Measurements from ENCODE around the gene HACD1.
A peak's percentile ranks its signal among the peaks of the same experiment; 100 is the strongest.

HACD1 gene

DNA sequence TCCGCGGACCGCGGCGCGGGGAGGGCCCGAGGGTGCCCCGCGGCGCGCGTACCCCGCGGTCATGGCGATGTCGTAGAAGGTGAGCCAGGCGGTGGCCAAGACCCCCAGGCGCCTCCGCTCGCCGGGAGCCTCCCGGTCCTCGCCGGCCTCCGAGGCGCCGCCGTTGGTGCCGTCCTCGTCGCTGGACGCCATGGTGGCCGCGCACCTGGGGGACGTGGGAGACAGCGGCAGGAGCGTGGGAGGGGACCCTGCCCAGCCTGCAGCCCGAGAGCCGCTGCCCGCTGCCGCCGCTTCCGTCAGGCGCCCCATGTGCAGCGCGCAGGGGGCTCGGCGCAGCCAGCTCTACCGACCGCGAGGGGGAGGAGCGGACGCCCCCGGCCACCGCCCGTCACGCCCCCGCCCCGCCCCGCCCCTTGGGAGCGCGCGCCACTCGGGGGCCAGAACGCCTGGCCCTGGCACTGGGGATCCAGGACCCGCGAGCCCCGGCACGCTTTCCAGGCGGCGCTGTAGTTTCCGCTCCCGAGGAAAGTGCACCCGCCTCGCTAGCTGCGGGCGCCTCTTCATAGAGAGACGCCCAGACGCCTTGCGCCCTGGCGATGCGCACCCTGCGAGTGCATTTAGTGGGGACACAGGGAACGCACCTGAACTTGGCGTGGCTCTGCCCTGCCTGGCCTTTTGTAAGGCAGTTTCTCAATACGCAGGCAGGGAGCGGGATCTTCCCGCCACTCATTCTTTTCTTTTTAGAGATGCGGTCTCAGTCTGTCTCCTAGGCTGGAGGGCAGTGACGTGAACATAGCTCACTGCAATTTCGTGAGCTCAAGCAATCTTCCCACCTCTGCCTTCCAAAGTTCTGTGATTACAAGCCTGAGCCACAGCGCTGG lies at the start of gene HACD1:
Gene HACD1 (minus strand): TSS at position 344 of the 881 bp plus-strand sequence. CDS start 35 bp downstream, at position 309.
- peak; percentile 25 to 67 for DNase-seq

DNA sequence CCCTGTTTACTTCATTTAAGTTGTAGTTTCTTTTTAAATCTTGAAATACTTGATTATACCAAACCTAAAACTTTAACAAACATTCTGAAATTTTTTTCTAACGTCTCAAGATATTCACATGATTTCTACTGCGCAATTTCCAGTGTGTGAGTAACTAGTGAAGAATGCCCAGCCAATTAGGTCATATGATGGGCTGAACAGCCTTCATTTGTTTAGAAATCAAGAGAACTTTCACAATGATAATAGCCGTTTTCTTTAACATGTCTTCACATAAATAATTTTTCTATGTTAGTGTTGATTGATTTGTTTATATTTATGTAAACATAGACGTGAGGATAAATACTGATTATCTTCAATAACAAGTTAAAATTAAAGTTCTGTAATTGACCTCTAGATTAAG lies 48.6 kb upstream of the HACD1 start:
- no peak for DNase-seq

DNA sequence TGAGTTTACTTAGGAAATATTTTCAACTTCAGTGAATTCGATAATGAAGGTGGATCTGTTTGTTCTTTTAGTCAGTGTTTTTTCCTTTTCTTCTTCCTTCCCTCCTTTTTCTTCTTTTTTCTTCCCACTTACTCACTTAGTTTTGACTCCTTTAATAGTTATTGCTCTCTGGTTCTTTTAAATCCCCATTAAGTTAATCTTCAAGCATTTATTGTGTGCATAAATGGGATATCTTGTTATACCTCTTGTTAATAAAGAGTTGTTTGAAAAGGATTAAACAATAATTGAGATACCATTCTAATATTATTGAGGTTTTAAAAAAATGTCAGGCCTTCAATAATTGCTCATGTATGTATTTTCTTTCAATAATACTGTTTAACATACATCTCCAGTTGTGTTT lies 46.3 kb upstream of the HACD1 start:
- no peak for DNase-seq

DNA sequence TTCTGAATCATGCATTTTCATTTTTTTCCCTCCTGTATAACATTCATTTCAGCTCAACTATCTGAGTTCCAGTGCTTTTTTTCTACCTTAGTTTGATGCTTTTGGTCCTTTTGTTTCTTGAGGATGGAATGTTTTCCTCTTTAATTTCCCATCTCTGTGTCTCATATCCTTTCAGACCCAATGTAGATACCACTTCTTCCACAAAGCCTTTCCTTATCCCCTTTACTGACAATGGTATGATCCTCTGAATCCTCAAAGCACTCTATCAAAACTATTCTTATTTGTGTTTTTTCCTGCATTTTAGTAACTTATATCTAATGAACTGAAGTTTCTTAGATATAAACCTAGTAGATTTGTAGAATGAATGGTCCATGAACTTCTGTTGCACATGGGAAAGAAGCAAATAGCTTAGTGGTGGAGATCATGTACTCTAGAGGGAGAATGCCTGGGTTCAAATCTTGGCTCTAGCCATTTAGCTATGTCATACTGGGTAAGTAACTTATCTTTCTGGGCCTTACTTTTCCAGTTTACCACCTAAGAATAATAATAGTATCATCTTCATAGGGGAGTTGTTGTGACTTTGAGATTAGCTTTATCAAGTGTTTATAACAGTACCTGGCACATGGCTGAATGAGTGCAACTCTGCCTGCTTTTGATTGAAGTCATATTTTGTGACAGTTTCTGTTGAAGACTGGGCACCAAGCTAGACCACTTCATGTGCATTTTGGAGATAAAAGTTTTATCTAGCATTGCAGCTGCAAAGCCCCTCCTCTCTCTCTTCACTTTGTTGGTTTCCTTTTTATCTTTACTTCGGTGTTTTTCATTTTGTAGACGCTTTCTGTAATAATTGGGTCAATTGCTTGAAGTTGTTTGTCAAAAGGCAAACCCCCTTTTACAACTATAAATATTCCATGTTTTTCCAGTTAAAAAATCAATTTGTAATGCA lies 45.3 kb upstream of the HACD1 start:
- DNase-seq: no peak

DNA sequence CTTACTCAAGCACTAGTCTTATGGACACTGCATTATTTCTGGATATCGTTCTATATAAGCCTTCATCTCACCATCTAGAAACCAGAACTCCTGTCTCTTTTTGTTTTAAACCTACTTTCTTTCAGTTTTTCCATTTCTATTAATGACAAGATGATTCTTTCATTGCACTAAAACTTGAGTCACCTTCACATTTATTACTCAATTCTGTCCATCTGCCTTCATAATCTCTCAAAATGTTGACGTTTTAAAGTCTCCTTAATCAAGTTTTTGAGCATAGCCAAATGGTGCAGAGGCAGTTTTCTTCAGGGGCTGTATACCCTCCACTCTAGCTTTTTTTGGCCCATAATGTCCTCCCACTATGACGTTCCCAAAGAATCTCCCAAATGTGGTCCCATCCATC lies 44.3 kb upstream of the HACD1 start:
- DNase-seq: no peak

DNA sequence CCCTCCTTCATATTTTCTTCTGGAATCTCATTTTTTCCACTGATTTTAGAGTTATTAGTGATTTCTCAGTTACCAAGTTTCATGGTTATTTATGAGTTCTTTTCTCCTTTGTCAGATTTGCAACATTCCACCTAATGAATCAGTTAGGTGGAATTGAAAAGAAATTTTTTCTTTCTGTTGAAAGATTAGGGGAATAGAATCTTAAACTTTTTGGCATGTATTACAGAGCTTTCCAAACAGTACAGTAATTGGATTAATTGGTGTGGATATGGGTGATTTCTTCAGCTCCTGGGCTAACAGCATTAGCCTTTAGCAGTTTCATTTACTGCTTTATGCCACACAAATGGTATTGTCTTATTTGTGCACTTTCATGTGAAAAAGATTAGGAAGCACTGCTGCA lies 43.7 kb upstream of the HACD1 start:
- DNase-seq: no peak

DNA sequence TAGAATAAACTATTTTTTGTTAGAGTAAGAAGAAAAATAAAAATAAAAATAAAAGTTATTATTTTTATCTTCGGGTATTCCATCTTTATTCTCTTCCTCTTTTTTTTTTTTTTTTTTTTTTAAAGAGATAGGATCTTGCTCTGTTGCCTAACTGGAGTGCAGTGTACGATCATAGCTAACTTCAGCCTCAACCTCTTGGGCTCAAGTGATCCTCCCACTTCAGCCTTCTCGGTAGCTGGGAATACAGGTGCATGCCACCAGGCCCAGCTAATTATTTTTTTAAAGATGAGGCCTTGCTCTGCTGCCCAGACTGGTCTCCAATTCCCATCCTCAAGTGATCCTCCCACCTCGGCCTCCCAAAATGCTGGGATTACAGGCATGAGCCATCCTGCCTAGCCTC lies 42.2 kb upstream of the HACD1 start:
- no peak for DNase-seq

- DNase-seq: no peak
Measured at GRCh38 chr10:17657103-17657500, 39.9 kb upstream of the HACD1 start.

DNA sequence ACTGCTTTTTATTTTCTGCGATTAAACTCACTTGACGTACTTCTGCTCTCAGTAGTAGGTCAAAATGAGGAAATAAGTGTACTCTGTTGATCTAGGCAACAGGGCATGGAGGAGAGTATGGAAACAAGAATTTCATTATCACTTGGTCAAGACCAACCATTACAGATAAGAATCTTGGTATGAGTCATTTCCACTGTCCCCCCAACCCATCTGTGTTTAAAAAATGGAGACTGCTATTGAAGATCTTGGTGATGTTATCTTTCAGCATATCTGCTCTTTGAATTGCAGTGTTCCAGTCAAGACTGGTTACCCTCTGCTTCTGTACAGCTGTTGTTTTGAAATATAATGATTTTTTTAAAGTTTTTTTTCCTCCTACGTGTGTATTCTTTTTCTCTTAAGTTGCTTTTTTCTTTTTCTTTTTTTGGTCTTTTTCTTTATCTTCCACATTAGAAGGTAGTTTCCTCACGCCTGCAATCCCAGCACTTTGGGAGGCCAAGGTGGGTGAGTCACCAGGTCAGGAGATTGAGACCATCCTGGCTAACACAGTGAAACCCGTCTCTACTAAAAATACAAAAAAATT lies 38.5 kb upstream of the HACD1 start:
- peak in 1 of 2 donors; percentile 56 for DNase-seq

DNA sequence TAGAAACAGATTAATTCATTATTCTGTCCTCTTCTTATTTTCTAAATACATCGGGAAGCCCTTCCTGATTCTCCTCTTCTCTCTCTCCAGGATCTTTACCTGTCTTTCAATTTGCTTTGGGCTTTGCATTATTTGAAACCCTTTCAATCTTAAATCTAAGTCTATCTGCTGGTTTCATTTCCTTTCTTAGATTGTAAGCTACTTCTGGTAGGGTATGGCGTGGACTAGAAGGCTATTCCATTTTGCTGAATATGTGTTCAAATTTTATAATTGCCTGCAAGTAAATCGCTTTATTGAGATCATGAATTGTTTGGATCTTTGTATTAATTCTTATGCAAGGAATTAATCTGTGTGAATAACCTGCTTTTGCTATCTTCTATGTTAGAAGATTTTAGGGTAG lies 37.8 kb upstream of the HACD1 start:
- no peak for DNase-seq

- DNase-seq: no peak
Measured at GRCh38 chr10:17652585-17652984, 35.4 kb upstream of the HACD1 start.

- no peak for DNase-seq
Measured at GRCh38 chr10:17651896-17652295, 34.7 kb upstream of the HACD1 start.

DNA sequence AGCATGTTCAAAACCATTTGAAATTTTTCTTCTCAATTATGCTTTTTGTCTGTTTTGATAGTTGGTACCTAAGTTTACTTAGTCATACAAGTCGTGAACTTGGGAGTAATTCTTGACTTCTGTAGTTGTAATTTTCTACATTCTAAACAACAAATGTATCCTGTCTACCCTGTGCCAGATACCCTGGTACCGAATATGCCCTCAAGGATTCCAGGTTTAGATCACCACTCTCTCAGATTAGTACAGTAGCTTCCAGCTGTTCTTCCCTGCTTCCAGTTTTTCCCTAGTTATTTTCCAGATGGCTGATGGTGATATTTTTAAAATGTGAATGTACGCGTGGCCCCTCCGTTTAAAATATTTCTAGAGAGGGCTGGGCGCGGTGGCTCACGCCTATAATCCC lies 33.2 kb upstream of the HACD1 start:
- no peak for DNase-seq

GRCh38 chr10:17649836-17650235 lies 32.7 kb upstream of the HACD1 start:
- no peak for DNase-seq

DNA sequence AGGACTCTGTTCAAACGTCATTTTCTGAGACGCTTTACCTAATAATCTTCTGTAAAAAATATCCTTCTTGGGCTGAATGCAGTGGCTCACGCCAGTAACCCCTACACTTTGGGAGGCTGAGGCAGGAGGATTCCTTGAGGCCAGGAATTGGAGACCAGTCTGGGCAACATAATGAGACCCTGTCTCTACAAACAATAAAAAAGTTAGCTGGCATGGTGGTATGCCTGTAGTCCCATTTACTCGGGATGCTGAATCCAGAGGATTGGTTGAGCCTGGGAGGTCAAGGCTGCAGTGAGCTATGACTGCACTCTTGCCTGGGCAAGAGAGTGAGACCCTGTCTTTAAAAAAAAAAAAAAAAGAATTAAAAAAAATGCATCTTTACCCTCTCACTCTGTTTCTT lies 31.9 kb upstream of the HACD1 start:
- no peak for DNase-seq

GRCh38 chr10:17648243-17649035 lies 31.3 kb upstream of the HACD1 start:
- peak; percentile 37 to 65 for DNase-seq

DNA sequence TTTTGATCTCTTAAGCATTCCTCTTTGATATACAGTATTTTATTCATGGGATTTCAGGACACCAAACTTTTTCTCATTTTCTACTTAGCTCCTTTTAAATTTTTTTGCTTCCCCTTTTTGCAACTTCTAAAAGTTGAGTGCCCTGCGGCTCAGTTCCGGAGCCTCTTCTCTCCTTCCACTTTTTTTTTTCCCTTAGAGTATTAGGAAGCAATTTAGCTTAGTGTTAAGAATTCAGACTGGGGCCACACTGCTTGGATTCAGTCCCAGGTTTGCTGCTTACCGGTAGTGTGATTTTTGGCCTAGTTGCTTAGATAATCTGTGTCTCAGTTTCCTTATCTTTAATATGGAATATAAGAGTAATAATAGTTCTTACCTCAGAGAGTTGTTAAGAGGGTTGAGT lies 30.2 kb upstream of the HACD1 start:
- DNase-seq: no peak

GRCh38 chr10:17645621-17646345 lies 28.6 kb upstream of the HACD1 start:
- peak in 1 of 2 donors; percentile 45 for DNase-seq

- DNase-seq: no peak
Measured at GRCh38 chr10:17644485-17644943, 27.3 kb upstream of the HACD1 start.

- peak; percentile 91 to 94 for DNase-seq
Measured at GRCh38 chr10:17643755-17644484, 26.7 kb upstream of the HACD1 start, which contains the start of gene STAM. STAM (plus strand) TSS chr10:17644151; CDS start chr10:17644340, 189 bp downstream.

GRCh38 chr10:17643339-17643754 lies 26.2 kb upstream of the HACD1 start:
- DNase-seq: no peak

Measured in CD4-positive, alpha-beta T cell treated with Interferon alpha-2 for 1 hour (primary cell).